Pons (tissue), 1 donor: ENCODE results near the gene CXCL3.

Experiments used
- DNase-seq: peaks from one replicate; pipeline ENCODE4 v3.0.0-alpha.2; 2016; ENCODE audit warnings: low spot score

The CXCL3 gene

GRCh38 chr4:74014332-74014731 lies 24.2 kb downstream of the CXCL3 start:
- DNase-seq = no peak

DNA sequence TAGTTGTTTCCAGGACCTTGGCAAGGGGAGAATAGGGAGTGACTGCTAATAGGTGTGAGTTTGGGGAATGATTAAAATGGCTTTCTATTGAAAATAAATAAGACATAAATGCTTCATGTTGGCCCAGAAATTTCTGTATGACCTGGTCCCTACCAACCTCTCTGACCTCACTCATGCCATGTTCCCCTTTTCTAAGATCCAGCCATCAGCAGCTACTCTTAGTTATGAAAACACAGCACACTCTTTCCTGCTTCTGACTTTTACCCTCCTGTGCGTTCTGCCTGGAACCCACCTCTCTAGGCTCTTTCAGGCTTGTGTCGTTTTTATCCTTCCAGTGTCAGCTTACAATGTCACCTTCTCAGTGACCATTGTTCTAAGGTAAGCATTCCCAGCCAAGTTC lies 25.2 kb downstream of the CXCL3 start:
- DNase-seq = no peak

DNA sequence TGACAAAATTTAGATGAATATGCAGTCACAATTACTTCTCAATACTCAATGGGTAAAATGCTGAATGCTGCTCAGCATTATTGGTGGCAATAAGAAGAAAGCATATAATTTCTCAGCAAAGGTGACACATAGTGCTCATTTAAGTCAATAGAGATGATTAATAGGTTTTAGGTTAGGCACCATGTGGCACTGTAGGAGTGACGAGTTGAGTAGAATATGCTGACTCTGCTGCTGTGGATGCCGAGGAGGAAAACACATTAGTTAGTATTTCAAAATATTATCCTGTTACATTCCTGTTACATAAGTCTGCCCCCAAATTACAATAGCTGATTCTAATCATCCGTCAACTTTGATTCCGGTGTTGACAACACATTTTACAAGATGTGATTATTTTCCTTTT lies 26.4 kb downstream of the CXCL3 start:
- no peak for DNase-seq

GRCh38 chr4:74009307-74009706 lies 29.2 kb downstream of the CXCL3 start:
- no peak for DNase-seq

DNA sequence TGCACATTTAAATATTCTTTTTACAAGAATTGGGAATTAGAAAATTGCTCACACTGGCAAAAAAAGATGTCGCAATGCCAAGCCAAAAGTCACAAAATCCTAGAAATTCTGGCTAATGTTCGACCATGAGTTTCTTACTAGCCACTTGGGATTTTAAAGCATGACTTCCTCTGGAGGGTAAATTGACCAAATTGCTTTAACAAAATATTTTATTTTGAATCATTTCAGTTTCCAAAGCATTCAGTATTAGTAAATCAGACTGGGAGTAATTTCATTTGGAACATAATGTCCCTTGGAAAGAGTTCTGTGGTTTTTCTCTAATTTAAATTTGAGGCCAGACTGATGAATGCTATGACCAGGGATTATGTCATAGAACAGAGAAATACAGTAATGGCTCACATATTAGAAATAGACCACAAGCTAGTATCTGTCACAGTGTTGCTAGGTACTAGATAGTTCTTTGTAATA lies 32.4 kb downstream of the CXCL3 start:
- DNase-seq = no peak

GRCh38 chr4:74005528-74005927 lies 33.0 kb downstream of the CXCL3 start:
- no peak for DNase-seq

GRCh38 chr4:74004668-74005067 lies 33.8 kb downstream of the CXCL3 start:
- DNase-seq = no peak

GRCh38 chr4:74000301-74000700 lies 38.2 kb downstream of the CXCL3 start:
- no peak for DNase-seq

DNA sequence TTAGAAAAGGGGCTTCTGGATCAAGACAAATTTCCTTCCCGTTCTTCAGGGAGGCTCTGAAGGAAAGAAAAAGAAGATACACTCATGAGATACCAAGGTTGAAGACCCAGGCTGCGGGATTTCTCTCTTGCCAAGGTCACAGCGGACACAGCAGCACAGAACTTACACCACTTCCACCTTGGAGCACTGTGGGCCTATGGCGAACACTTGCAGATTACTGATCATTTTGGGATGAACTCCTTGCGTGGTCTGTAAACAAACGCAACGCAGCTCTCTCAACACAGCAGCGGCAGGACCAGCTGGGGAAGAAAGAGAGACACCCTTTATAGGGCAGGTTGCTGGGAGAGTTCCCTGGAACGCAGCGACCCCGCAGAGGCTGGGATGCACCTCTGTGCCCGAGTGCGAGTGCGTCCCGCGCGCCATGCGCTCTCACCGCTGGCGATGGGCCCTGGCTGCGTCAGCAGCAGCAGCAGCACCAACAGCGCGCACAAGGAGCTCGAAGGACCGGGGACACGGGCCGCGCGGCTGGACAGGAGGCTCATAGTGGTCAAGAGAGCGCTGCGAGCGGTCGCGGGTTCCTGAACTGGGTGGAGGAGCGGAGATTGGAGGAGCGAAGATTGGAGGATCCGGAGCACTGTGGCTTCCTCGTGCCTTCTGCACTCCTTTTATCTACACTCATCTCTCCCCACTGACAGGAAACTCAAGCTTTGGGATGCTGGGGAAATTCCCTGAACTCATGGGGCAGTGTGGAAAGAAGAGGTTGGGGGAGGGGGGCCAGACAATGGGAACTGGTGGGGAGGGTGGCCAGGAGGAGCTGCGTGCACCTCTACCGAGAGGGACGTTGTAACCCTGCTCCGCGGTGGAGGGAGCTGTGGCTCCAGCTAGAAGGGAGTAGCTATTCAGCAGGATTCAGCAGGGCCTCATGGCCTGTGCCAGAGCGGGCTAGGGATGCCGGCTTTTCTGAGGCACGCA lies 40.2 kb downstream of the CXCL3 start, which contains the start of gene CXCL5:
TSS of gene CXCL5 (minus strand) at position 638 of the 972 bp plus-strand sequence. CDS start at position 542, 96 bp downstream.
- DNase-seq = peak; percentile 14

- DNase-seq = no peak
Measured at GRCh38 chr4:73992050-73992449, 46.4 kb downstream of the CXCL3 start.

GRCh38 chr4:73991742-73992000 lies 46.8 kb downstream of the CXCL3 start:
- DNase-seq = no peak

GRCh38 chr4:73990988-73991741 lies 47.3 kb downstream of the CXCL3 start:
- no peak for DNase-seq

GRCh38 chr4:73989928-73990327 lies 48.6 kb downstream of the CXCL3 start:
- DNase-seq = no peak

GRCh38 chr4:73989031-73989430 lies 49.5 kb downstream of the CXCL3 start:
- DNase-seq = no peak

DNA sequence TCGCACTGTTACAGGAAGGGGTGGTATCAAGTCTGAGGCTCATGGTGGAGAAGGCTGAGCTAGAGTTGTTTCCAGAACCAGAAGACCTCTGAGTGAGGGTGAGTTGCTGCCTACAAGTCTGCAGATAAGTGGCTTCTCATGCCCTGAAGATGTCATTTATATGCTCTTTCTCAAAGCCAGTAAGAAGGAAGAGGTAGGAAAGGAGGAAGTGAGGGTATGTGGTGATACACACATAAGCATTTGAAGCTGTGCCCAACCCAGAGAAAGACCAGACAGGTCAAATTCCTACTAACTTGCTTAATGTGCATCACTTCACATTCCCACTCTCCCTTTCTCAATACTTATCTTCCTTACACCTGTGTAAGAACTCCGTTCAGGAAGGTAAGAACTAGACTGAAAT lies 50.4 kb downstream of the CXCL3 start, which contains the start of gene PPBP:
TSS of gene PPBP (minus strand) at position 130 of the 400 bp plus-strand sequence. CDS start at position 43, 87 bp downstream.
- DNase-seq = no peak
